Peyer's patch (tissue), 4 donors: ENCODE measurements around the gene PTPN12.

Experiments
- CTCF ChIP-seq, 6 experiments: fragments of 450-650 bp in 4 of 6; fragments of 200-600 bp in 2 of 6; sonication (generic) in 1 of 6; IDR thresholded peaks; one replicate each; pipeline ENCODE4 v1.5.1; 2017 to 2019; ENCODE audit warnings: antibody characterized with exemption in 6 of 6, mild to moderate bottlenecking in 3 of 6, moderate library complexity in 1 of 6
- POLR2A ChIP-seq, 2 donors: fragments of 450-650 bp; IDR thresholded peaks; one replicate each; pipeline ENCODE4 v1.5.1; 2017; ENCODE audit warnings: antibody characterized with exemption in 2 of 2, mild to moderate bottlenecking in 2 of 2, moderate library complexity in 2 of 2

GRCh38 chr7:77543910-77544309 is 6.8 kb downstream of the PTPN12 start:
- TF ChIP-seq CTCF (IDR thresholded peaks at IDR 0.05) (no peak), POLR2A (IDR thresholded peaks at IDR 0.05) (no peak)
